D721Med (cell line): ENCODE measurements around the gene ASPRV1.

ENCODE experiments used
- DNase-seq: peaks from one replicate; pipeline ENCODE4 v3.0.0; 2011; ENCODE audit warnings: low spot score; ENCODE audit not compliant: insufficient read length
- FAIRE-seq: peaks from 2 replicates; lab custom pipeline; 2011; peaks lifted over from hg19 to GRCh38; lab: Jason Lieb, UNC
- TF ChIP-seq, protein P1 (sequence below): IDR thresholded peaks from 2 replicates; pipeline ENCODE4 v1.5.1; 2012; ENCODE audit warnings: mild to moderate bottlenecking, control low read depth; ENCODE audit not compliant: insufficient read depth; ENCODE audit errors: missing control alignments

Gene ASPRV1

DNA sequence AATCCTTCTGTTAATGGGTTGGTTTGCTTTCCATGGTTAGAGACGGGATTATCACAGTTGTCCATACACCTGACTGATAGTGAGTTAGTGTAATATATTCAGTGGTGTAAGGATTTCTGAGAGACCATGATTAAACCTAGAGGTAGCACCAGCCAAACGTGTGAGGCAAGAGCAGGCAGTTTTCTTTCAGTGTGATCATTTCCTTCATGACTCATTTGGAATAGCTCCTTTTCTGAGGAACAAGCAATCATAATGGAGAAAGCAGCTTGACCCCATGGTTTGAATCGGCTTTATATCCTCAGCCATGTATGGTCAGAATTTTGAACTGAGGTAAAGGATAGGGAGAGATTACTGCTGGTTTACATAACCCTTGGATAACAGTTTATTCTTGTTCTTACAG lies 43.6 kb downstream of the ASPRV1 start:
- no peak for FAIRE-seq
- TF ChIP-seq, protein P1, sequence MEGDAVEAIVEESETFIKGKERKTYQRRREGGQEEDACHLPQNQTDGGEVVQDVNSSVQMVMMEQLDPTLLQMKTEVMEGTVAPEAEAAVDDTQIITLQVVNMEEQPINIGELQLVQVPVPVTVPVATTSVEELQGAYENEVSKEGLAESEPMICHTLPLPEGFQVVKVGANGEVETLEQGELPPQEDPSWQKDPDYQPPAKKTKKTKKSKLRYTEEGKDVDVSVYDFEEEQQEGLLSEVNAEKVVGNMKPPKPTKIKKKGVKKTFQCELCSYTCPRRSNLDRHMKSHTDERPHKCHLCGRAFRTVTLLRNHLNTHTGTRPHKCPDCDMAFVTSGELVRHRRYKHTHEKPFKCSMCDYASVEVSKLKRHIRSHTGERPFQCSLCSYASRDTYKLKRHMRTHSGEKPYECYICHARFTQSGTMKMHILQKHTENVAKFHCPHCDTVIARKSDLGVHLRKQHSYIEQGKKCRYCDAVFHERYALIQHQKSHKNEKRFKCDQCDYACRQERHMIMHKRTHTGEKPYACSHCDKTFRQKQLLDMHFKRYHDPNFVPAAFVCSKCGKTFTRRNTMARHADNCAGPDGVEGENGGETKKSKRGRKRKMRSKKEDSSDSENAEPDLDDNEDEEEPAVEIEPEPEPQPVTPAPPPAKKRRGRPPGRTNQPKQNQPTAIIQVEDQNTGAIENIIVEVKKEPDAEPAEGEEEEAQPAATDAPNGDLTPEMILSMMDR: no peak
- DNase-seq: no peak

DNA sequence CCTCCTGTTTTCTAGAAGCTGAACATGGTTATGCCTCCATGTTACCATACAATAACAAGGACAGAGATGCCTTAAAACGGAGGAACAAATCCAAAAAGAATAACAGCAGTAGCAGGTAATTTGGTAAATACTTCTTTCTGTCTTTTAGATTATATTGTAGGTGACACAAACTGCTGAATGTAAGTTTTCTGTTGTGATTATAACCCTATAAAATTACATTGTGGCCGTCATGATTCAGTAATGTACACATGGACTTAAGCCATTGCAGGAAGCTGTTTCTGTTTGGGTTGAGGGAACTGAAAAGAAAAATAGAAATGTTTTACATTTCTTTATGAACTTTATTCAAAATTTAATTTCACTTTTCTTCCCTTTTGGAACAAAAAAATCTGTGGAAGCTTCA lies 45.3 kb downstream of the ASPRV1 start:
- TF ChIP-seq, protein P1: no peak
- DNase-seq (no peak), FAIRE-seq (no peak)

DNA sequence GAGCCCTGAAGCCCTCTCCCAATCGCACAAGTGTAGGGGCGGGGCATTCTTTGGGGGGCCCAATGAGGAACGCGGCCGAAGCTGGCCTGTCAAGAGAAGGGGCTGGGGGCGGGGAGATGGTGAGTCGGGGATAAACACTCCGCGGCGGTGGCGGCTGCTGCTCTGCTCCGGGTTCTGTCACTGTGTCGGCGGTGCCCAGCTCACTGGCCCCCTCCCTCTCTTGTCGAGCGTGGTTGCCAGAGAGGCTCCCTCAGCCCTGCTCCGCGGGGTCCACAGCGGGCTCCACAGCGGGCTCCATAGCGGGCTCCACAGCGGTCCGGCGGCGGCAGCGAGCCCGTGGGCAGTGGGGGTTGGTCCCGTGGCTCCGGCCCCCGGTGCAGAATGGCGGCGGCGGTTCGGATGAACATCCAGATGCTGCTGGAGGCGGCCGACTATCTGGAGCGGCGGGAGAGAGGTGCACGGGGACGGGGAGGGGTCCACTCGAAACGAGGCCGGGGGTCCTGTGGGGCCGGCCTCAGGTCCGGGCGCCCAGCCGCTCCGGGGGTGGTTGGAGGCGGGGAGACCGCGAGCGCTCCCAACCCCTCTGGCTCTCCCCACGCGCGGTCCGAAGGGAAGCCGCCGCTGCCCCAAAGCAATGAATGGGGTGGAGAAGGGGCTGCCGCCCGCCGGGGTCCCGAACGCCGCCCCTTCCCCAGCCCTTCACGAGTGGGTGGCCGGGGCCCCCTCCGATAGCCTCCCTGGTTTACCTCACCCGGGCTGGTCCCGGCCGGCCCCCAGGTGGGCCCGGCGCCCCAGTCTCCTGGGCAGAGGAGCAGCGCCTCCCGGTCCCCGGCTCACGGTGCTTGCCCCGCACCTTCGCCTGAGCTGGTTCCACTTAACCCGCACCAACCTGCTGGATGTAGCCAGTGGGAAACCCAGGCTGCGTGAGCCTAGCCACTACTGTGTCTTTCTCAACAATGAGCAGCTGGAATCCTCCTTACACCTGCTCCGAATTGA lies 46.2 kb downstream of the ASPRV1 start, which contains the start of gene MXD1:
Gene MXD1, plus strand, starts transcription at position 160 of the 996 bp plus-strand sequence. Its CDS starts 222 bp downstream, at position 382.
- FAIRE-seq (no peak), DNase-seq (peak; percentile 75)
- TF ChIP-seq, protein P1: no peak

DNA sequence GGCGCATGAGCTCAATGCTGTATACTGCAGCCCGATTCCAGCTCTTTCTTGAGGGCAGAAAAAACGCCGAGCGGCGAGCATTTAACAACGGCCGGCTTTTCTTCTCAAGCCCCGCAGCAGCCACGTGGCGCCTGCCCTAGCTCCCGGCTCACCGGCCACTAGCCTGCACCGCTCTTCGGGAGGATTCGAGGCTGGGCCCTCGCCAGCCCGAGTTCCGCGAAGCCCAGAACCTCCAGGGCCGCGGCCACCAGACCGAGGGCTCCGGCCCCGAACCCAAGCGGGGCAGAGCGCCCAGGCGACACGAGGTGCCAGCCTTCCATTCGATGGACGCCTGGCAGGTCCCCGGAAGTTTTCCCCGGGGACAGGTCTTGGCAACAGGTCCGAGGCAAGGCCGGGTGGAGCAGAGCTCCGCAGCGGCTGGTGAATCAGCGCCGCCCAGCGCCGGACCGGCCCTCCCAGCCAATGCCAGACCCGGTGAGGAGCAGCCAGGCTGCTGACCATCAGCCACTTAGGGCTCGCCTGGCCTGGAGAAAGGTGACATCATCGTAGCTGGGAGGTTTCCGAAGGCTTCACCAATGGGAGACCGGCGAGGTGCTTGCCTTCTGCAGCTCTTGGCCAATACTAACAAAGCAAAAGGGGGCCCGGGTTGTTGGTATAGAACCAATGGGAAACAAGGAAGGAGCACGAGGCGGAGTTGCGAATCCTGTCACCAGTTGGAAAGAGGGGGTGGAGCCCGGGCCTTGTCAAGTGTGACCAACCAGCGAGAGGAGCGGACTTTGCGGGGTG lies 47.1 kb downstream of the ASPRV1 start:
- no peak for DNase-seq
- peak; percentile 25 for FAIRE-seq
- TF ChIP-seq, protein P1: no peak

DNA sequence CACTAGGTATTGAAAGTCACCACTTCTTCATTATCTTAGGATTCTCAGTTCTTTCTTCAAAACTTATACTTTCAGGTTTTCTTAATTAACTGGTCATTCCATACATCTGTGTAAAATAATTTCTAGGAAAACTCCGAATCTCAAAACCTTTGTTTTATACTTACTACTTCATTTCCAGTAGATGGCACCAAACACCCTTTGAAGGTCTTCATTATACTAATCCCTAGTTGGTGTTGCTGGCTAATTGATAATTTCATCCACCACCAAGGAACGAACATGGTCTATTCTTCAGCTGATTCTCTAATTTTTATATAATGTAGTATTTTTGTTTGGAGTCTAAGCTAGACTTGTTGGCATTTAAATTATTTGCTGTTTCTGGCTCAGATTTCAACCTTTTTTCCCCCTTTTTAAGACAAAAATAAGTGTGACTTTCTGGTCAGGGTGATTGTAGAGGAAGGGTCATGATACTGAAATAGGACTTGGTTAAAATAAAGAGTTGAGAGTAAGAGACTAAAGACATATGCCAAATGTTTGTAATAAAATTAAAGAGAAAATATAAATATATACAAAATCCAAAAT lies 49.4 kb downstream of the ASPRV1 start:
- no peak for DNase-seq
- TF ChIP-seq, protein P1: peak; percentile 74
- peak; percentile 21 for FAIRE-seq
